CD14-positive monocyte (primary cell): ENCODE data around the gene PIWIL4. TPM values are rescaled to one million over a fixed set of nuclear protein-coding genes. Genes with fewer than 3 reads are reported as not detected.
A peak's percentile ranks its signal among the peaks of the same experiment; 100 is the strongest.

Source experiments
- DNase-seq, 3 donors: peaks; one replicate each; pipeline ENCODE4 v3.0.0-alpha.2; 2011 to 2022
- H2AFZ ChIP-seq: 2 replicates; pipeline ENCODE4 v1.6.0; 2012; ENCODE audit warnings: mild to moderate bottlenecking, low read depth, low read length, inconsistent platforms; ENCODE audit not compliant: insufficient read depth, poor library complexity, severe bottlenecking
- H3K27ac ChIP-seq, 2 donors: 1 replicate in 1 of 2; 2 replicates in 1 of 2; pipeline ENCODE4 v1.5.1; 2012 to 2013; ENCODE audit warnings: low read length in 2 of 2, control low read depth in 1 of 2, inconsistent platforms in 1 of 2, low read depth in 1 of 2, mild to moderate bottlenecking in 1 of 2
- H3K27me3 ChIP-seq, 2 donors: one replicate each; pipeline versions ENCODE4 v1.6.0 to v1.6.1; 2011 to 2013; ENCODE audit warnings: low read length in 2 of 2; ENCODE audit not compliant: control insufficient read depth in 2 of 2, insufficient read depth in 2 of 2
- H3K36me3 ChIP-seq, 2 donors: replicated peaks in 1 of 2; 1 replicate in 1 of 2; 2 replicates in 1 of 2; pipeline versions ENCODE4 v1.5.1 to v1.6.1; 2012 to 2013; ENCODE audit warnings: low read length in 2 of 2, control low read depth in 1 of 2, inconsistent platforms in 1 of 2, mild to moderate bottlenecking in 1 of 2; ENCODE audit not compliant: insufficient read depth in 2 of 2, control insufficient read depth in 1 of 2
- H3K4me1 ChIP-seq, 2 donors: 1 replicate in 1 of 2; 2 replicates in 1 of 2; pipeline versions ENCODE4 v1.5.1 to v1.6.1; 2012 to 2013; ENCODE audit warnings: low read length in 2 of 2, control low read depth in 1 of 2, inconsistent platforms in 1 of 2, mild to moderate bottlenecking in 1 of 2, moderate library complexity in 1 of 2; ENCODE audit not compliant: insufficient read depth in 2 of 2, control insufficient read depth in 1 of 2
- H3K4me2 ChIP-seq: replicated peaks from 2 replicates; pipeline ENCODE3; 2012; ENCODE audit warnings: low read length, moderate library complexity, mild to moderate bottlenecking; ENCODE audit not compliant: poor library complexity, severe bottlenecking; ENCODE audit errors: extremely low read depth
- H3K4me3 ChIP-seq, 3 experiments: fragments of 200-600 bp in 1 of 3; sonication (generic) in 1 of 3; replicated peaks in 1 of 3; 1 replicate in 2 of 3; 2 replicates in 1 of 3; pipeline ENCODE4 v1.5.1; 2011 to 2013; ENCODE audit warnings: low read length in 3 of 3, mild to moderate bottlenecking in 3 of 3, control low read depth in 2 of 3, low read depth in 2 of 3, inconsistent platforms in 1 of 3, moderate library complexity in 1 of 3
- H3K79me2 ChIP-seq: 2 replicates; pipeline ENCODE4 v1.6.0; 2012; ENCODE audit warnings: mild to moderate bottlenecking, control low read depth, inconsistent platforms, low read length, moderate library complexity; ENCODE audit not compliant: insufficient read depth
- H3K9ac ChIP-seq: 2 replicates; pipeline ENCODE4 v1.6.0; 2017; ENCODE audit warnings: low read length, mild to moderate bottlenecking; ENCODE audit not compliant: insufficient read depth, poor library complexity, severe bottlenecking
- H3K9me3 ChIP-seq, 2 donors: replicated peaks in 1 of 2; 1 replicate in 1 of 2; 2 replicates in 1 of 2; pipeline versions ENCODE4 v1.5.1 to v1.6.1; 2012 to 2013; ENCODE audit warnings: low read length in 2 of 2, control low read depth in 1 of 2; ENCODE audit not compliant: control insufficient read depth in 1 of 2, insufficient read depth in 1 of 2
- H4K20me1 ChIP-seq: 2 replicates; pipeline ENCODE4 v1.6.0; 2012; ENCODE audit warnings: mild to moderate bottlenecking, low read length, control low read depth, moderate library complexity; ENCODE audit not compliant: insufficient read depth
- H3K27ac Mint-ChIP-seq, 7 donors: one replicate each; pipeline ENCODE4 v1.8.0; 2020; ENCODE audit warnings: mild to moderate bottlenecking in 7 of 7, mixed read lengths in 7 of 7, moderate library complexity in 6 of 7, inconsistent platforms in 2 of 7
- H3K27me3 Mint-ChIP-seq, 3 donors: one replicate each; pipeline ENCODE4 v1.8.0; 2021 to 2022; ENCODE audit warnings: low read depth in 3 of 3, mild to moderate bottlenecking in 3 of 3, mixed read lengths in 3 of 3, moderate library complexity in 3 of 3, inconsistent platforms in 1 of 3
- H3K36me3 Mint-ChIP-seq, 2 donors: one replicate each; pipeline ENCODE4 v1.8.0; 2020; ENCODE audit warnings: mixed read lengths in 2 of 2, inconsistent platforms in 1 of 2, mild to moderate bottlenecking in 1 of 2
- H3K4me1 Mint-ChIP-seq: one replicate; pipeline ENCODE4 v1.8.0; 2020; ENCODE audit warnings: mild to moderate bottlenecking, mixed read lengths
- H3K4me3 Mint-ChIP-seq, 2 donors: one replicate each; pipeline ENCODE4 v1.8.0; 2020; ENCODE audit warnings: mild to moderate bottlenecking in 2 of 2, mixed read lengths in 2 of 2, moderate library complexity in 1 of 2
- H3K9me3 Mint-ChIP-seq, 7 donors: one replicate each; pipeline ENCODE4 v1.8.0; 2020 to 2022; ENCODE audit warnings: mixed read lengths in 7 of 7, mild to moderate bottlenecking in 6 of 7, moderate library complexity in 6 of 7, inconsistent platforms in 2 of 7
- CTCF ChIP-seq: fragments of 200-600 bp; IDR thresholded peaks from one replicate; pipeline ENCODE4 v1.8.0; 2022; ENCODE audit warnings: antibody characterized with exemption, mild to moderate bottlenecking
- WGBS: methylation state at CpG from one replicate; pipeline ENCODE4 v1.1.5; 2013; ENCODE audit warnings: missing lambda C conversion rate; ENCODE audit not compliant: insufficient coverage; 5-methylcytosine and 5-hydroxymethylcytosine counted together
- intact Hi-C, 2 donors: fragments of 100-400 bp; cut with micrococcal nuclease; formaldehyde crosslinking; loops; one replicate each; pipeline versions ENCODE4 v1.15.0 to v1.15.1; 2023
- polyA plus RNA-seq, 3 donors: library from polyadenylated mRNA; depleted of rRNA in 1 of 3; unstranded in 2 of 3; stranded (reverse) in 1 of 3; fragments of 300-500 nt in 2 of 3; fragments of >200 nt in 1 of 3; fragmentation: Illumina TruSeq in 2 of 3; gene quantifications; 1 replicate in 2 of 3; 2 replicates in 1 of 3; pipeline ENCODE4 v1.2.3, GENCODE V29; 2012 to 2021

PIWIL4 gene
- polyA plus RNA-seq, 3 donors, result 0.98 to 14.2 (median 1.1) TPM

- no peak overlapping the region for H3K27ac ChIP-seq
- Mint-ChIP-seq H3K9me3 (no peaks in the 10 kb centered on the region), H3K4me3 (no peak overlapping the region), H3K27me3 (peaks cover 0 to 1% (median 0%) of the 10 kb centered on the region in 3 donors), H3K36me3 (peaks cover 3% of the 10 kb centered on the region in 2 donors), H3K27ac (peak overlapping the region in 2 of 7 donors; percentile 14 to 35), H3K4me1 (peaks cover 46% of the 10 kb centered on the region)
- intact Hi-C loops, result no loop called here
- no peak for TF ChIP-seq CTCF
- H3K4me2 ChIP-seq, result no peak overlapping the region
- H3K27me3 ChIP-seq, result no peaks in the 10 kb centered on the region
- H3K9me3 ChIP-seq, result no peaks in the 10 kb centered on the region
- DNase-seq, result no peak
- H4K20me1 ChIP-seq, result no peaks in the 10 kb centered on the region
- H3K79me2 ChIP-seq, result no peaks in the 10 kb centered on the region
- H2AFZ ChIP-seq, result no peak overlapping the region
- WGBS, result no CpG with 5 or more reads among the region's 2 CpGs
- H3K4me1 ChIP-seq, result peaks cover 28 to 34% of the 10 kb centered on the region in 2 donors
- H3K9ac ChIP-seq, result no peak overlapping the region
- H3K36me3 ChIP-seq, result no peaks in the 10 kb centered on the region
- no peak overlapping the region for H3K4me3 ChIP-seq
Measured at GRCh38 chr11:94649254-94649653, 82.1 kb downstream of the PIWIL4 start.

GRCh38 chr11:94649964-94650623 is 82.9 kb downstream of the PIWIL4 start:
- H3K9me3 ChIP-seq, result no peaks in the 10 kb centered on the region
- 100% methylated on average over 2 of the region's 4 CpGs for WGBS
- peak overlapping the region in 1 of 2 donors; percentile 52 for H3K27ac ChIP-seq
- H3K27ac Mint-ChIP-seq, result peak overlapping the region in 6 of 7 donors; percentile 15 to 90 (median 82)
- H4K20me1 ChIP-seq, result no peaks in the 10 kb centered on the region
- no peak for DNase-seq
- intact Hi-C loops, result no loop called here
- no peak for TF ChIP-seq CTCF
- peak overlapping the region; percentile 37 for H3K4me2 ChIP-seq
- peak overlapping the region; percentile 69 to 71 for H3K4me3 Mint-ChIP-seq
- no peaks in the 10 kb centered on the region for H3K9me3 Mint-ChIP-seq
- H3K27me3 ChIP-seq, result no peaks in the 10 kb centered on the region
- peaks cover 3% of the 10 kb centered on the region in 2 donors for H3K36me3 Mint-ChIP-seq
- no peaks in the 10 kb centered on the region for H3K79me2 ChIP-seq
- peaks cover 22 to 30% of the 10 kb centered on the region in 2 donors for H3K4me1 ChIP-seq
- H3K36me3 ChIP-seq, result no peaks in the 10 kb centered on the region
- H3K4me1 Mint-ChIP-seq, result peaks cover 37% of the 10 kb centered on the region
- H3K4me3 ChIP-seq, result no peak overlapping the region
- H3K9ac ChIP-seq, result no peak overlapping the region
- H2AFZ ChIP-seq, result peak overlapping the region; percentile 71
- peaks cover 0 to 1% (median 0%) of the 10 kb centered on the region in 3 donors for H3K27me3 Mint-ChIP-seq
